HG02981 (cell line): ENCODE results near the gene ABCA13.
"Not testable (repeated sequence)": the region's sequence is repeated elsewhere in the genome, so short reads cannot be mapped to it uniquely, and the experiment has no call there.

Experiments
- ATAC-seq: cut with Tn5 transposase; IDR thresholded peaks from one replicate; pipeline ENCODE4 v1.9.1; 2021; ENCODE audit warnings: mild to moderate bottlenecking, moderate library complexity; ENCODE audit not compliant: unreplicated experiment

ABCA13 gene

DNA sequence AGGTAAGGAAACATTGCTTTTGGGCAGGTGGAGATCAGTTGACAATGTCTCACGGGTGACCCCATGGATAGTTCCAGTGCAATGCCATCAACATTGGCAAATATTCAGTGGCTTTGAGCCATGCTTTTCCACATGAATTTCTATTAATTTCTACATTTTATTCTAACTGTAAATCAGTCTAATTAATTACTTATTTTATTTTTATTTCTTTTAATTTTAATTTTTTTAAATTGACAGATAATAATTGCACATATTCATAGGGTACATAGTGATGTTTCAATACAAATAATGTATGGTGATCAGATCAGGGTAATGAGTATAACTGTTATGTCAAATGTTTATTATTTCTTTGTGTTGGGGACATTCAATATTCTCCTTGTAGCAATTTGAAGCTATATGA lies 3.8 kb downstream of the ABCA13 start:
- ATAC-seq = no peak

DNA sequence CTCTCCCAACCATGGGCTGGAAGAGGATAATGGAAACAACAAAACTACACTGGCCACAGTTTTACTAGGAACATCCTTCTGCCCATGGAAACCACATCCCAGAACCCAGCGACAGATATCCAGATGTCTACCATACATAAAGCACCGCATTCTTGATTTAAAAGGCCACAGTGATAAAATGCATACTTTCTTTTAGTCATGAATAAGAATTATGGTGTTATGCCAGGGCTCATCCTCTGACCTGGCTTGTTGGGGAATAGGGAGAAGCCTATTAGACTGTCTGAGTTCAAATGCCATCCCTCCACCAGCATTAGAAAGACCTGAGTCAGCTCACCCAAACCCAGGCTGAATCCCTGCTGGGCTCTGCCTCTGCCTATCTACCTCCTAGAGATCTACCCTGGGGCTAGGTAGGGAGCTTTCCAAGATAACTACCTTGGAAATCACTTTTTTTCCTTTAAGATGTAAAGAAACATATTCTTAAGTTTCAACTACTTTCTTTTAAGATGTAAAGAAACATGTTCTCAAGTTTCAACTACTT lies 5.2 kb downstream of the ABCA13 start:
- no peak for ATAC-seq

- no peak for ATAC-seq
Observed at GRCh38 chr7:48177271-48177670, 6.0 kb downstream of the ABCA13 start.

DNA sequence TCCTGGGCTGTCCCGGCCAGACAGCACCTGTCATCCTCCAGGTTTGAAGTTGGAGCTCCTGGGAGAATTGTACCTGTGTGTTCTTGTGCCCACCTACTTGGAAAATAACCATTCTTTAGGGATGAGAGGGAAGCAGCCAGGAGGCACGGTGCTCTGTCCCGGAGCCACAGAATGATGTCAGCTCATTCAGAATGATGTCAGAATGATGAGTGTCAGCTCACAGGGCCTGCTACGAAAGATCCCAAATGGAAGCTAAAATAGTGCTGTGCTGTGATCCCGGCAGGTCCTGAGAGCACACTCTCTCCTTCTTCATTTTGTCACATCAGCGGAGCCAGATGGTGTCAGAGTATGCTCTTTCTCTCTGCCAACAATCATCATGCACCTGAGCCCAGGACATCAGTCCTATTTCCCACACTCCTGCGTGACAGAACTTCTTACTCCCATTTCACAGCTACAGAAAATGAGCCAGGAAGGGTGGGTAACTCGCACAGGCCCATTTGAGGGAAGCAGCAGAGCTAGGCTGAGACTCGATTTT lies 8.3 kb downstream of the ABCA13 start:
- no peak for ATAC-seq

DNA sequence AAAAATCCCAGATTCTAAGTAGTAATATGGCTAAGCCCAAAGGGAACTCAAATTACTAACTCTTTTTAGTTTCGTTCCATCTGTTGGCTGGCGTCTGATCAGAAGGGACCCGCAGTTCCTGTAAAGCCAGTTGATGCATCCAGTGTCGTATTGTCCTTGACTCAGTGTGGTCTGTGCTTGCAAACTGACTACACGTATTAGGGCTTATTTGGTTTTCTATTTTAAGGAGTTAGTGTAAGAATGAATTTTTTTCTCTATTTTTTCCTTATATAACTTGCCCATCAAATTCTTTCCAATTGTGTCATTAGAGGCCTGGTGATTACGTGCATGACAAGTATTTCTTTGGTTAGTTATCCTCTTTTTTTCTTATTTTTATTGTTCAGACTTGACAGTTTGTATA lies 9.7 kb downstream of the ABCA13 start:
- ATAC-seq = no peak

DNA sequence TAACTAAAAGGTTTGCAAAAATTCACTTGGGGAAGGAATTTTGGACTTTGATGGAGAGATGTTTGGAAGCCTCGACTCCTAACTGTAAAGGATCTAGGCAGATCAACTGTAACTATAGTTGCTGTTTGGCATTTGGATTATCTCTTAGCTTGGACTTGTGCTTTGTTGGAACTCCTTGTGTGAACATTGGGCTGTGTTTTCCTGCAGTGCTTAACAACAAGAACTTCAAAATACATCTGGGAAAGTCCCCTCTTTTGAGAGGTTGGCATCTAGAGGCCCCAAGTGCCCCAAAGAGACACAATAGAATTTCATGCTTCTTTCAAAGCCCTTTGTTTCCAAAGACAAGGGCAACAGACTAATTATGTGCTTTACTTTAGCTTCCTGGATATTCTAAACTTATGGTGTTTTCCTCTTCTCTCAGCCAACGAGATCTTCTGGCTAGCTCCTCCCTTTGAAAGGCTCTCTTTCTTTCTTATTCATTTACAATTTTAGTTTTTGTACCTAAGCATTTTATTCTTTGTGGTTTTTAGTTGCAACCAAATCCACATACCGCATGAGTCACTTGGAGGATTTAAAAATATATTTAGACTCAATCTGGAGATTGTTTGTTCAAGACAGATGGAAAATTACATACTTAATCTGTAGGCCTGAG lies 11.6 kb downstream of the ABCA13 start:
- ATAC-seq = no peak

- ATAC-seq = no peak
Observed at GRCh38 chr7:48183370-48183743, 12.1 kb downstream of the ABCA13 start.

DNA sequence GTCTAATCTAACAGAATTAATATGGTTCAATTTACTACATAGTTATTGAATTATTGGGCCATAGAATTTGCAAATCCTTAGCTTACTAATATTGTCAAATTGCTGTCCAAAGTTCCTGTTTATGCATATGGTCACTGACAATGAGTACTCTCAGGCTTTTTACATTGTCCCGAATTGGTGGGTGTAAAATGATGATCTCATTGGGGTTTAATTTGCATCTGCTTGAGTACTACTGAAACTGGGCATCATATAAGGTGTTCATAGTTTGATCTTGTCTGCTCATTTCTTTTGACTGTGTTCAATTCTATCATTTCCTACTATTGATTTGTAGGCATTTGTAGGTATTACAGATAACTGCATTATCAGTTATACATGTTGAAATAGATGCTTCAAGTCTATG lies 12.7 kb downstream of the ABCA13 start:
- ATAC-seq = no peak

GRCh38 chr7:48188776-48189520 lies 17.7 kb downstream of the ABCA13 start:
- no peak for ATAC-seq

GRCh38 chr7:48192996-48193395 lies 21.7 kb downstream of the ABCA13 start:
- no peak for ATAC-seq

GRCh38 chr7:48193421-48193820 lies 22.2 kb downstream of the ABCA13 start:
- ATAC-seq = no peak

GRCh38 chr7:48200946-48201589 lies 29.8 kb downstream of the ABCA13 start:
- ATAC-seq = not testable (repeated sequence)

- not testable (repeated sequence) for ATAC-seq
Observed at GRCh38 chr7:48202916-48203315, 31.7 kb downstream of the ABCA13 start.

DNA sequence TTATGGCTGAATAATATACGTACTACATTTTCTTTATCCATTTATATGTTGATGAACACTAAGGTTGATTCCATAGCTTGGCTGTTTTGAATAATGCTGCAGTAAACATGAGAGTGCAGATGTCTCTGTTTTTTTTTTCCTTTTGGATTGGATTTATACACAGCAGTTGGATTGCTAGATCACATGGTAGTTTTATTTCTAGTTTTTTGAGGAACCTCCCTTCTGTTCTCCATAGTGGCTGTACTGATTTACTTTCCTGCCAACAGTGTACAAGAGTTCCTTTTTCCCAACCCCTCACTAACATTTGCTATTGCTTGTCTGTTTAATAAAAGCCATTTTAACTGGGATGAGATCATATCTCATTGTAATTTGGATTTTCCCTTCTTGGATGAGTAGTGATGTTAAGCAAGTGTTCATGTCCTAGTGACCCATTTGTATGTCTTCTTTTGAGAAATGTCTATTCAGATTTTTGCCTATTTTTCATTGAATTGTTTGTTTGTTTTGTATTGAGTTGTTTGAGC lies 36.0 kb downstream of the ABCA13 start:
- ATAC-seq = no peak

DNA sequence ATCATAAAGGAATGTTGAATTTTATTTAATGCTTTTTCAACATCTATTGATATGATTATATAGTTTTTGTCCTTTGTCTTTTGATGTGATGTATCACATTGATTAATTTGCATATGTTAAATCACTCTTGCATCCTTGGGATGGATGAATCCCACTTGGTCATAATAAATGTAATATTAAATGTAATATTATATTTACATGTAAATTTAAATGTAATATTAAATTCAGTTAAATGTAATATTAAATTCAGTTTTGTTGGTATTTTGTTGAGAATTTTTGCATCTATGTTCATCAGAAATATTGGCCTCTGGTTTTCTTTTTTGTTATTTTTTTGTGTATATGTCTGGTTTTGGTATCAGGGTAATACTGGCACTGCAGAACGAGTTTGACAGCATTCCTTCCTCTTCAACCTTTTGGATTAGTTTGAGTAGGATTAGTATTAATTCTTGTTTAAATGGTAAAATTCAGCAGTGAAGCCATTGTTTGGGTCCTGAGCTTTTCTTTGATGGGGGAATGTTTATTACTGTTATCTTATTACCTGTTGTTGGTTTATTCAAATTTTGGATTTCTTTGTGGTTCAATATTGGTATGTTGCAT lies 37.8 kb downstream of the ABCA13 start:
- ATAC-seq = no peak

- no peak for ATAC-seq
Observed at GRCh38 chr7:48213226-48213625, 42.0 kb downstream of the ABCA13 start.

- ATAC-seq = no peak
Observed at GRCh38 chr7:48217266-48217665, 46.0 kb downstream of the ABCA13 start.

GRCh38 chr7:48217753-48218152 lies 46.5 kb downstream of the ABCA13 start:
- ATAC-seq = no peak

DNA sequence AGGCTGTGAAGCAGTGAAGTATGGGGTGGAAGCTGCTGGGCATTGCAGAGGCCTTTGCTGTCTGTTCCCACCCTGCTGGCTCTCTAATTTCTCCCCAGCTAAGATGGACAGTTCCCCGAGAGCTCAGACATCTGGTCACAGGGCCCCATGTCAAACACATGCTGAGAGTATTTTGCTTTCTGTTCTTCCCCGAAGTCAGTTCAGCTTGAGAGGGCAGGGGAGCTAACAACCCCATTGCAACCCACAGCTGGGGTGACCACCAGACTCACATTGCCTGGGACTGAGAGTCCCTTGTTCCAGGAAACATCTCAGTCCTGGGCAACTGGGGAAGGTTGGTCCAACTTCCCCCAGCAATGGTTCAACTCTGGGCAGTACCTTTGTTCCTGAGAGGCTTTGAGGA lies 52.8 kb downstream of the ABCA13 start:
- ATAC-seq = no peak

- ATAC-seq = no peak
Observed at GRCh38 chr7:48225101-48225500, 53.8 kb downstream of the ABCA13 start.

DNA sequence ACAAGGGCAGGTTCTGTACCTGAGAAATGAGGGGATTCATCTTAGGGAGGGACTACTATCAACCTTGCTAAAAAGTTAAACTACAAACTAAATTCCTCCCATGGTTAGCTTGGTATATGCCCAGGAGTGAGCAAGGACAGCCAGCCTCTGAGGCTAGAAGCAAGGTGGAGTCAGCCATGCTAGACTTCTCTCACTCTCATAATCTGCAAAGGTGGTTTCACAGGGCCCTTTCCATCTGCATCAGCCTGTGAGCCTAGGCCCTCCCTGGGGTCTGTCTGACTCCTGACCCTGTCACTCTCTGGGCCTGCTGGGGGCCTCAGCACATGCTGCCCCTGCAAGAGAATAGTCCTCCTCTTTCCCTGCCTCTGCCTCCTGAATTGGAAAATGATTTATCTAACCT lies 66.1 kb downstream of the ABCA13 start:
- no peak for ATAC-seq
